HG02852 (cell line): ENCODE results near the gene ACLY.
"Not testable (repeated sequence)": the region's sequence is repeated elsewhere in the genome, so short reads cannot be mapped to it uniquely, and the experiment has no call there.

Experiments used
- ATAC-seq: cut with Tn5 transposase; IDR thresholded peaks from one replicate; pipeline ENCODE4 v1.9.1; 2021; ENCODE audit warnings: mild to moderate bottlenecking, moderate library complexity; ENCODE audit not compliant: unreplicated experiment

Gene ACLY

DNA sequence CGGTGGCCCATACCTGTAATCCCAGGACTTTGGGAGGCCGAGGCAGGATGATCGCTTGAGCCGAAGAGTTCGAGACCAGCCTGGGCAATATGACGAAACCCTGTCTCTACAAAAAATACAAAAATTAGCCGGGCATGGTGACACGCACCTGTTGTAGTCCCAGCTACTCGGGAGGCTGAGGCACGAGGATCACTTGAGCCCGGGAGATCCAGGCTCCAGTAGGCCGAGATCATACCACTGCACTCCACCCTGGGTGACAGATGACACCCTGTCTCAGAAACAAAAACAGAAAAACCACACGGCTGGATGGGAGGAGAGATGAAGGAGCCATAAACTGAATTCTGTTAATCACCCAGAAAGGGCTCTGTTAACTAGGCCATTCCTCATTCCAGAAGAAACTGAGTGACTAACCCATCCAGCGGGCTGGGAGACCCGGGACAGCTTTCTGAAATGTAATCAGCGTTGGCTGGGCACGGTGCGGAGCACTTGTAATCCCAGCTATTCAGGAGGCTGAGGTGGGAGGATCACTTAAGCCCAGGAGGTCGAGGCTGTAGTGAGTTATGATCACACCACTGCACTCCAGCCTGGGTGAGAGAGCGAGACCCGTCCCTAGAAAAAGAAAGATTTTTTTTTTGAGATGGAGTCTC, 82.1 kb downstream of the ACLY start:
- no peak for ATAC-seq

DNA sequence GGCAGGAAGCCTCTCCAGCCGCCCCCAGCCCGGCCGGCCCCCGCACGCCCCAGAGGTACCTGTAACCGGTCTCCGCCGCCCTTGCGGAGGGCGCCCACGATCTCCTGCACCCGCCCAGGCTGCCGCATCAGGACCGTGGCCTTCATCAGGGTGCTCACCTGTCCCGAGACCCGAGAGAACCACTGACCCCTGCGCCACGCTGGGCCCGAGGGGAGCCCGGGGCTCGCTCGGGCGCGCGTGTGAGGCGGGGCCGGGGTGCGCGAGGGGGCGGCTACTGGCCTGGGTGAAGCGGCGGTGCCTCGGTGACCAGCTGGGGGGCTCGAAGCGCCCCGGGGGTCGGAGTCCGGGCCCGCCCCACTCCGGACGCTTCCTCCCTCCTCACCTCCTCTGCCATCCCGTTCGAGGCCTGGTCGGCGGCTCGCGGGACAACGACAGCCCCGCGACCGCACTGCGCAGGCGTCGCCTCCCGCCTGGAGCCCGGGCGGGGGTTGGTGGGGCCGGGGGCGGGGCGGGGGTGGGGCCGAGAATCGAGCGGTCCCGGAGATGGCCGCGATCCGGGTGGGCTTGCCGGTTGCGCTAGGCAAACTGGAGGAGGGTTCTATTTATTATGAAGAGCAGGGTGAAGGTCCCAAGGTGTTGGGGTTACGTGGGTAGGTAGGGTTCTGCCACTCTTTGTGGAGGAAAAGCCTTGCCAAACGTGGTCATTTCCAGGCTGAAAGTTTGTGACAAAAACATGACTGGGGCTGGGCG, 82.8 kb downstream of the ACLY start, which contains the start of gene NT5C3B:
Gene NT5C3B, minus strand, starts transcription at position 433 of the 750 bp plus-strand sequence. Its CDS starts 39 bp downstream, at position 394.
- ATAC-seq: no peak

- no peak for ATAC-seq
Measured at GRCh38 chr17:41835214-41835799, 83.4 kb downstream of the ACLY start.

- not testable (repeated sequence) for ATAC-seq
Measured at GRCh38 chr17:41829961-41830360, 88.8 kb downstream of the ACLY start.

DNA sequence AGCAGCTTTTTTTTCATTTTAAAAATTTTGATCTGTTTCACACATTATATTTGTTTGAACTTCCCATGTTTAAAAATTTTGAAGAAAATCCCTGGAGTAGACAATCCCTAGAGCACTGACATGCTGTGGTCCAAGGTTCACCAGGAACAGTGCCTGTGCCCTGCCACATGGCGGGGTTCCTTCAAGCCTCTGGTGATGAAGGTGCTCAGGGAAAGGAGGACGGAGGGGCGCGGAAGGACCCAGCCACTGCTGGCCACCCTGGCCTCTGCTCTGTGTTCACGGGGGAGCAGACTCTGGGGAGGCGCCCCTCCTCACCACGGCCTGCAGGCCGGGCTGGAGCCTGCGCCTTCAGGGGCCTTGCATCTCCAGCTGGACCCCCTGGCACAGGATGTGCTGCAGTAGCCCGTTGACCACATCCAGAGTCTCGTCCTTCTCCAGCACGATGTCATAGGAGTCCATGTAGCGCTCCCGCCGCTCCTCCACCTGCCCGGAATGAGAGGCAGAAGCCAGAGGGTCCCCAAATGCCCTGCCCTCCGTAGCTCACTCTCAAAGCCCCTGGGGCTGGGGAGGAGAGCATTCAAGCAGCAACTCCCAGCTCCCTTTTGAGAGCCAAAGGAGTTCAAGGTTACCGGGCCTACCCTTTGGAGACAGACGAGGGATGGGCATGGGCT, 93.4 kb downstream of the ACLY start:
- ATAC-seq: no peak

GRCh38 chr17:41824086-41824485, 94.7 kb downstream of the ACLY start:
- ATAC-seq: no peak

GRCh38 chr17:41823580-41823979, 95.2 kb downstream of the ACLY start:
- ATAC-seq: no peak

DNA sequence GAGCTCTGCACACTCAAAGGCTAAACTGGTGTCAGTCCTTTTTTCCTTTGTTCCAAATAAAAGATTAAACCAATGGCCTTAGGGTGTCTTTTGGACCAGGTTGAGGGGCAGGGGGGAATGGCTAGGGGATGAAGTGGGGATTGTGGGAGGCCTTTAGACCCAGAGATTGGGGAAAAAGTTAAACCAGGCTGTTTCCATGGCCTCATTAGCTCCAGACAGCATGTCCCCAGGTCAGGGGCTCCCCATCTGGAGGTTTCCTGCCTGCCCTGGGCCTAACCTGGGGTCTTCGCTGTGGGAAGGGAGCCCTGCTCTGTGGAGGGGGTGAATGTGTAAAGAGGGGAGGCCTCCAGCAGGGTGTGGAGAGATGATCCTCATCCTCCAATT, 95.6 kb downstream of the ACLY start:
- ATAC-seq: no peak

- ATAC-seq: no peak
Measured at GRCh38 chr17:41822216-41823140, 96.3 kb downstream of the ACLY start.

DNA sequence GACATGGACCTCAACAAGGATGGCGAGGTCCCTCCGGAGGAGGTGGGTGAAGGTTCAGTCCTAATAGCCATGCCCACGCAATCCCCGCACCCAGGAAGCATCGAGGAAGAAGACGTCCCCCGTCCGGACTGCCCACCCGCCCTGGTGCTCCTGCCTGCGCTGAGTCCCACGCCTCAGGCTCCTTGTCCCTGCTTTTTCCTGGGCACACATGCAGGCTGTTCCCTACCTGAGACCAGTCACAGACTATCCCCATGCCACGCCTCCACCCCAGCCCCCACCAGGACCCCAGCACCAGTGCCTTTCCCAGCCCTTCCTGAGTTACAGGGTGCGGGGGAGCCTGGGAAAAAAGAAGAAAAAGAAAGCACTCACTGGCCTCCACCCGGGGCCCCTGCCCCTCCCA, 97.0 kb downstream of the ACLY start:
- no peak for ATAC-seq

GRCh38 chr17:41818024-41818423, 100.7 kb downstream of the ACLY start:
- ATAC-seq: no peak
